Measurements from ENCODE around the gene PRKD3.
A peak's percentile ranks its signal among the peaks of the same experiment; 100 is the strongest.

PRKD3 gene

DNA sequence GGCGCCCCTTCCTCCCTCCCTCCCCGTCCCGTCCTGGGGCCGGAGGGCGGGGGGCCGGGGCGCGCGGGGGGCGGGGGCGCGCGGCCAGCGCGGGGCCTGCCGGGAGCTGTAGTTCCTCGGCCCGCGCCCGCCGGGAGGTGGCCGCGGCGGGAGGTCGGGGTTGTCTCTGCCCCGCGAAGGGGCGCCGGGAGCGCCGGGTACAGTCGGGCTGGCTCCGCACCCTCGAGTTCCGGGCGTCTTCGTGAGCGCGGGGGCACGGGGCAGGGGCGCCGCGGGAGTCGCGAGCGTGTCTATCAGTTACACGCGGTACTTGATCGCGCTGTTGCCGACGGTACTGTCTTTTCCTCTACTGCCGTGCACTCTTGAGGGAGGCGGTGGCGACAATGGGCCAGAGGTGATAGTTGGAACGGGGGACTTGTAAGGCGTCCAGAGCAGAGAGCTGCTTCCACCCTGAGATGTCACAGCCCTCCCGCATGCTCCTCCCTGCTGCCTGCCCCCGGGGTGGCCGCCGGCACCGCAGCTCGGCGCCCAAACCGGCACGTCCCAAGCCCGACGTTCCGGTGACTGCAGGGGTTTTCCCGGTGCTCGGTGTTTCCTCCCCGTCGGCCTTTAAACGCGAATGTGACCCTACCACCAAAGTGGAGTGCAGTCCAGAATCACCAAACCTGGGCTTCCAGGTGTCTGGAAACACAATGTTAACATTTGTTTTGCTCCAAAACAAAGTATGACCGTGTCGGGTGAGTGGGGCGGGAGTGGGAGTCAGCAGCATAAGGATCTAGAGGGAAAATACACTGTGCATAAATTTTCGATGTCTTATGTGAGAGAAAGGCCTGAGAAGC is at the start of gene PRKD3:
PRKD3 (minus strand) TSS at position 48 of the 839 bp plus-strand sequence. CDS start 8,309 bp downstream, outside the sequence.
- in situ Hi-C loops (cut with MboI; ENCODE audit: low sequenced_read_pairs, unreplicated experiment), result no loop called here
- peak; percentile 90 for DNase-seq (ENCODE audit: low spot score)
- TF ChIP-seq, protein P1, sequence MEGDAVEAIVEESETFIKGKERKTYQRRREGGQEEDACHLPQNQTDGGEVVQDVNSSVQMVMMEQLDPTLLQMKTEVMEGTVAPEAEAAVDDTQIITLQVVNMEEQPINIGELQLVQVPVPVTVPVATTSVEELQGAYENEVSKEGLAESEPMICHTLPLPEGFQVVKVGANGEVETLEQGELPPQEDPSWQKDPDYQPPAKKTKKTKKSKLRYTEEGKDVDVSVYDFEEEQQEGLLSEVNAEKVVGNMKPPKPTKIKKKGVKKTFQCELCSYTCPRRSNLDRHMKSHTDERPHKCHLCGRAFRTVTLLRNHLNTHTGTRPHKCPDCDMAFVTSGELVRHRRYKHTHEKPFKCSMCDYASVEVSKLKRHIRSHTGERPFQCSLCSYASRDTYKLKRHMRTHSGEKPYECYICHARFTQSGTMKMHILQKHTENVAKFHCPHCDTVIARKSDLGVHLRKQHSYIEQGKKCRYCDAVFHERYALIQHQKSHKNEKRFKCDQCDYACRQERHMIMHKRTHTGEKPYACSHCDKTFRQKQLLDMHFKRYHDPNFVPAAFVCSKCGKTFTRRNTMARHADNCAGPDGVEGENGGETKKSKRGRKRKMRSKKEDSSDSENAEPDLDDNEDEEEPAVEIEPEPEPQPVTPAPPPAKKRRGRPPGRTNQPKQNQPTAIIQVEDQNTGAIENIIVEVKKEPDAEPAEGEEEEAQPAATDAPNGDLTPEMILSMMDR (IDR thresholded peaks at IDR 0.05; ENCODE audit: borderline replicate concordance, control extremely low read depth, extremely low read depth, insufficient read depth, missing control alignments), result no peak

DNA sequence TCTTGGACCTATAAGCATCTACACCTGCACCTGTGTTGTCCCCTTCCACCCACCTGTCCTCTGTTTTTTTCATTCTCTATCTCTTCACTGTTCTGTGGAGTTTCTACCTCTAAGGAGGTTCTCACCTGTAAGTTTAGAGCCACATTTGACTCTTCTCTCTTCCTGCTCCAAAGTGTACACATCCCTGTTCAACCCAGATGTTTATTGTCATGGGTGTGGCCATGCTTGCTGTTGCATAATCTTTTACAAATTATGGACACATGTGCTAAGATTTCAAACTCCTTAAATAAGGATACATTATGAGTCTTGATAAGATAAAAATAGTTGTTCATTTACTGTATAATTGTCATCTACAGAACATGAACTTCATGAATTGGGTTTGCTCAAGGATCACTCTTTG is 47.4 kb upstream of the PRKD3 start:
- TF ChIP-seq, protein P1 (IDR thresholded peaks at IDR 0.05; ENCODE audit: borderline replicate concordance, control extremely low read depth, extremely low read depth, insufficient read depth, missing control alignments), result no peak
- no peak for DNase-seq (ENCODE audit: low spot score)
- in situ Hi-C loops (cut with MboI; ENCODE audit: low sequenced_read_pairs, unreplicated experiment), result no loop called here

DNA sequence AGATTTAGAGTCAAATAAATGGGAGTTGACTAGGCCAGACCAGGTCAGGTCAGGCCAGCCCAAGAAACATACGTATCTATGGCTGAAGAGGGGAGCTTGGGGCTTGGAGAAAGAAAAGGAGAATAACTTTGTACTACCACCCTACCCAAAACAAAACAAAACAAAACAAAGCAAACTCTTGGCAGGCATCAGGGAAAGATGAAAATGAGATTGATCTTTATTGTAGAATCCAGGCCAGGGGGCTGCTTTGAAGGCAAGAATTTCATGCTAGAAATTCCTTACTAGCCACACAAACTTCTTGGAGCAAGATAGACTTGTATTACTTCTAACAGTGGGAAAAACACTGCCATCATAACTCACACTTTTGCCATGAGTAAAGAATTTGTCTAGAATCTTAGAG is 46.0 kb upstream of the PRKD3 start:
- DNase-seq (ENCODE audit: low spot score), result no peak
- in situ Hi-C loops (cut with MboI; ENCODE audit: low sequenced_read_pairs, unreplicated experiment), result no loop called here
- TF ChIP-seq, protein P1 (IDR thresholded peaks at IDR 0.05; ENCODE audit: borderline replicate concordance, control extremely low read depth, extremely low read depth, insufficient read depth, missing control alignments), result no peak

DNA sequence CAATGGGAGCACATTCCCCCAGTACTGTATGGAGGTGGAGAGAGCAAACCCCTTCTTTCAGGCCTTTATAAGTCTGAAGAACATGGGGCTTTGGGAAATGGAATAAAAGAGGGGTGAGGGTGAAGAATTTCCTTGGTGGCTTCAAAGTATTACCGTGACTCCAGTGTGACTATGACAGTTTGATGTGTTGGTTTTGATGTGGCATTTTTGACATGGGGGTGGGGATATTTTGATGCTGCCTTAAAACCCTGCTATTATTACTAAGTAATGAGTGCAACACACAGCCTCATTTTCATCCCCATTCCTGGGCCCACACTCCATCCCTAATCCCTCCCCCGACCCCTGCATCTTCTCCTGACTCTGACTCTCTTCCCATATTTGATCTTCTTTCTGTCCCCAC is 43.4 kb upstream of the PRKD3 start:
- TF ChIP-seq, protein P1 (IDR thresholded peaks at IDR 0.05; ENCODE audit: borderline replicate concordance, control extremely low read depth, extremely low read depth, insufficient read depth, missing control alignments), result no peak
- no peak for DNase-seq (ENCODE audit: low spot score)
- in situ Hi-C loops (cut with MboI; ENCODE audit: low sequenced_read_pairs, unreplicated experiment), result no loop called here

DNA sequence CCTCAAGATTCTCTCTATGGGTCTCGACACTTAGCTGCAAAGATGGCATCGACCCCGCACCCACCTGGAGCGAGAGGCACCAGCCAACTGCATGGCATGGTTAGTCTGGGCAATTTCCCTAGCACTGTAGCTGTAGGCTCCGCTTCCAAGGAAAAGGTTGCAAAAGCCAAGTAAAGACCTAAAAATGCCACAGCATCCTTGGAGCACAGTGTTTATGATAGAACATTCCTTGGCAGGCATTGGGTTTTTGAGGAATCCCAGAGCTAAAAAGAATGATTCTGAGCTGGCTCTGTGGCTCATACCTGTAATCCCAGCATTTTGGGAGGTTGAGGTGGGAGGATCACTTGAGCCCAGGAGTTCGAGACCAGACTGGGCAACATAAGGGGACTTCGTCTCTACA is 42.7 kb upstream of the PRKD3 start:
- TF ChIP-seq, protein P1 (IDR thresholded peaks at IDR 0.05; ENCODE audit: borderline replicate concordance, control extremely low read depth, extremely low read depth, insufficient read depth, missing control alignments), result no peak
- no peak for DNase-seq (ENCODE audit: low spot score)
- in situ Hi-C loops (cut with MboI; ENCODE audit: low sequenced_read_pairs, unreplicated experiment), result no loop called here

DNA sequence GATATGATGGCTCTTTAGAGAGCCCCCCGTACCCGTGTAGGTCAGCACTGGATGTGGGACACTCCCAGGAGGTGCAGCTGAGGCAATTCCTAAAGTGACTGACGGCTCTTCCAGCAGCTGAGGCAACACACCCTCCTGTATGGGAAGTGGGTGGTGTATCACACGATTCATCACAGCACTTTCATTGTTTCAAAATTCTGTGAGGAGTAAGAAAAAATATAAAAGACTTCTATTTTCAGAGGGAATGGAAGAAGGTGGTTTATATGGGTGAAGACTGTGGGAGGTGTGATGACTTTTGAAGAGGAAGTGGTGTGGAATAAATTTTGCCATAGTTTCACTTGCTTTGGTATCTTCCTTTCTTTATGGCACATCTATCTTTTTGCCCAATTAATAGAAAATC is 42.1 kb upstream of the PRKD3 start:
- in situ Hi-C loops (cut with MboI; ENCODE audit: low sequenced_read_pairs, unreplicated experiment), result no loop called here
- no peak for DNase-seq (ENCODE audit: low spot score)
- TF ChIP-seq, protein P1 (IDR thresholded peaks at IDR 0.05; ENCODE audit: borderline replicate concordance, control extremely low read depth, extremely low read depth, insufficient read depth, missing control alignments), result no peak

Data from GM13976 (cell line).